ENCODE results near the gene DCK. TPM values are rescaled to one million over a fixed set of nuclear protein-coding genes. Genes with fewer than 3 reads are reported as not detected.

Gene DCK
- total RNA-seq (2022; extraction: Qiagen RNA extraction), result 13.3 to 18.9 TPM (median 16.5 TPM) in 5 replicates

DNA sequence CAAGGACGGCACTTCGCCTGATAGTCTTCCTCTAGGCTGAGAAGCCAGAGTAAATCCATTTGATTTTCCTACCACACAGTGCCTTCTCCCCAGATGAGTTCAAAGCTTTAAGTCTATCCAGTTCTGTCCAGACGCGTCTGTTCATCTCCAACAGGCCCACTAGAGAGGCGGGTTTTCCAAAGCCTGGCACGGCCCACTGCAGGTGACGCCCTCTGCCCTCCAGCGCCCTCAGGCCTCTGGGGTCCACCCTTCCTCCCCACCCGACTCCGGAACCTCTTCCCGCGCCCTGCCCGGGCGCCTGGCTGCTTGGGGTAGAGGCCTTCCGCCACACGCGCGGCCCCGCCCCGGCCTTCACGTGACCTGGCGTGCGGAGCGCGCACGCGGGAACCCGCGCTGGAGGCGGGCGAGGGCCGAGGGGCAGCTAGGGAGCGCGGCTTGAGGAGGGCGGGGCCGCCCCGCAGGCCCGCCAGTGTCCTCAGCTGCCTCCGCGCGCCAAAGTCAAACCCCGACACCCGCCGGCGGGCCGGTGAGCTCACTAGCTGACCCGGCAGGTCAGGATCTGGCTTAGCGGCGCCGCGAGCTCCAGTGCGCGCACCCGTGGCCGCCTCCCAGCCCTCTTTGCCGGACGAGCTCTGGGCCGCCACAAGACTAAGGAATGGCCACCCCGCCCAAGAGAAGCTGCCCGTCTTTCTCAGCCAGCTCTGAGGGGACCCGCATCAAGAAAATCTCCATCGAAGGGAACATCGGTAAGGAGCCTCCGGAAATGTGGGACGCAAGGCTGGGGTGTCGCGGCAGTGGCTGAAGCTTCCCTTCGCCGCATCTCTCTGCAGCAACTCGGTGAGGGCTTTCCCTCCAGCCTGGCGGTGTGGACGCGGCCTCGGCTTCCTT, at the start of gene DCK:
Gene DCK, plus strand, starts transcription at position 469 of the 888 bp plus-strand sequence. Its CDS starts 187 bp downstream, at position 656.

Other genes with a start within 250 kb of the DCK start
- gene GRSF1, start 153.8 kb upstream of the DCK start, total RNA-seq (2022; extraction: Qiagen RNA extraction), result 73.4 to 81.3 TPM (median 76.4 TPM) in 5 replicates
- gene MOB1B, start 91.3 kb upstream of the DCK start, total RNA-seq (2022; extraction: Qiagen RNA extraction), result 4.8 to 8.5 TPM (median 7.0 TPM) in 5 replicates

All from A549 treated with dexamethasone at 1 μM for 4 hours (cell line).